Globus pallidus (tissue), 1 donor: ENCODE data around the gene C5orf63.
"Not testable (repeated sequence)": the region's sequence is repeated elsewhere in the genome, so short reads cannot be mapped to it uniquely, and the experiment has no call there.

Source experiments
- DNase-seq: peaks from one replicate; pipeline ENCODE4 v3.0.0-alpha.2; 2015; ENCODE audit warnings: low spot score

C5orf63 gene

GRCh38 chr5:127074466-127074865 lies 1.2 kb upstream of the C5orf63 start:
- no peak for DNase-seq

DNA sequence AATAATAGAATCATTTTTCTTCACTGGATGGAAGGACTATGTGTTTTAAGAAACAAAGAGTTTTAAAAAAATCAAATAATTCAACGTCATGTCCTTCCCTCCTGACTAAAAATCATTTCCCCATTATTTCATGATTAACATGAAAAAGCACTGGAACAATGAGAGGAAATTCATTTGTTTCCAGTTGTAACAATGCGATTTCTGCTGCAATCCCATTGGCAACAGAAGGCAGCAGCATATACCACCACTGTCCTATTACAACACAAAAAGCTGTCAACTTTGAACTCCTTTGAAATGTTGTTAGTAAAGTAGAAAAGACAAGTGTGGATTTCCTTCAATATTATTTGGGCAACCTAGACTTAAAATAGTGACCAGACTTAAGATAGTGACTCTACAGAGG lies 3.1 kb downstream of the C5orf63 start:
- no peak for DNase-seq

- no peak for DNase-seq
Measured at GRCh38 chr5:127068493-127069214, 4.6 kb downstream of the C5orf63 start.

GRCh38 chr5:127066721-127067120 lies 6.6 kb downstream of the C5orf63 start:
- no peak for DNase-seq

DNA sequence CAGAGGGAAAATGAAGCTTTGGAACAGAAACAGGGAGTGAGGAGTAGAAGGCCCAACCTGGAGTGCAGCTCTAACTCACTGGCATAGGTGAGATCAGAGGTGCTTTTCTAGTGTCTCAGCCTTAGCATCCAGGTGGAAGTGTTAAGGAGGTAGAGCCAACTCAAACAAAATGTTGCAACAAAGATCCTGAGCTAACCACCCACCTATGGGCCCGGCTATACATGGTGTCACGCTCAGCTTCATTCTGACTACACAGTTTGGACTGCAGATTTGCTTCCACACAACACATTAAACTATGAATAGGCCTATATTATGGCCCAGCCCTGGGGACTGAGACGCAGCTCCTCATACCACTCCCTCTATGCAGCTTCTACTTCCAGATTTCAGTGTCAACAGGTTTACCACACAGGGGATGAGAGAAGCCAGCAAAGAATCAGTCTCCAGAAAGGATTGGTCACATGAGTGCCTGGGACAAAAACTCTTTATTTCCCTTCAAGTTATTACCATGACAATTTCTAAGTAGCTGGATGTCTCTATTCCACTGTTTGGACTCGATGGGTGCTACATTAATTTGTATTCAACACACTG lies 9.0 kb downstream of the C5orf63 start:
- DNase-seq, result no peak

- no peak for DNase-seq
Measured at GRCh38 chr5:127063257-127063913, 9.9 kb downstream of the C5orf63 start.

- no peak for DNase-seq
Measured at GRCh38 chr5:127061956-127062355, 11.3 kb downstream of the C5orf63 start.

DNA sequence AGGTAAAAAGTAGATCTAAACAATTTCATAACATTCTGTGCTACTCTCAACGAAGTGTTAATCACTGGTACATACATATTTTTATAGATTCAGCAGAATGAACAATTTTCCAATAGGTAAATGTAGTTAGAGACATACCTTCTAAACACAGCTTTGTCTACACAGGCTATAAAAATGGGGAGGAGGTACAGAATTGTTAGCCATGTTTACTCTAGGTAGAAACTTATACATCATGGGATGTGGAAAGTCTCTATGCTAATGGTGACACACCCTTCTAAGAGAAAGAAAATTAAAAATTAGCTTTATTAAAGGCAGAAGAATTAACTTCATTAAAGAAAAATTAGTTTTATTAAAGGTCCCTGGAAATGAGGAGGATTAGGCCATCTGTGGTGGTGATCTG lies 11.8 kb downstream of the C5orf63 start:
- DNase-seq, result no peak

- no peak for DNase-seq
Measured at GRCh38 chr5:127060470-127060985, 12.8 kb downstream of the C5orf63 start.

DNA sequence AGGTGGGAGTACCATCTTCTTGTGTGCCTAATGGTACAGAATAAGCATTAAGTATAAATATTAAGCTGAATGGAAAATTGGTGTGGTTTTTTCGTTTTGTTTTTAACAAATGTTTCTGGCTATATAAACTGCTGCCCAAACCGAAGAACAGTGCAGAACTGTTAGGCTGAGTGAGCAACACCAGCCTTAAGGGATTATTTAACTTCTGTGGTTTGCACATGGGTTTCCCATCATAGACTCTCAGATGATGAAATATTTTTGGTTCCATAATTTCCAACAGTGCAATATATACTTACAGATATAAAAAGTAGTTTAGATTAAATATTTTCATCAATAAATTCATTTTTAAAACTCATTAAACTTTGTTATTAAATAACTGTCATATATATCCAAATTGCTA lies 16.4 kb downstream of the C5orf63 start:
- DNase-seq, result no peak

- no peak for DNase-seq
Measured at GRCh38 chr5:127055880-127056653, 17.2 kb downstream of the C5orf63 start.

- DNase-seq, result not testable (repeated sequence)
Measured at GRCh38 chr5:127053551-127053950, 19.8 kb downstream of the C5orf63 start.

GRCh38 chr5:127053049-127053448 lies 20.3 kb downstream of the C5orf63 start:
- DNase-seq, result no peak

- no peak for DNase-seq
Measured at GRCh38 chr5:127051591-127051990, 21.7 kb downstream of the C5orf63 start.

DNA sequence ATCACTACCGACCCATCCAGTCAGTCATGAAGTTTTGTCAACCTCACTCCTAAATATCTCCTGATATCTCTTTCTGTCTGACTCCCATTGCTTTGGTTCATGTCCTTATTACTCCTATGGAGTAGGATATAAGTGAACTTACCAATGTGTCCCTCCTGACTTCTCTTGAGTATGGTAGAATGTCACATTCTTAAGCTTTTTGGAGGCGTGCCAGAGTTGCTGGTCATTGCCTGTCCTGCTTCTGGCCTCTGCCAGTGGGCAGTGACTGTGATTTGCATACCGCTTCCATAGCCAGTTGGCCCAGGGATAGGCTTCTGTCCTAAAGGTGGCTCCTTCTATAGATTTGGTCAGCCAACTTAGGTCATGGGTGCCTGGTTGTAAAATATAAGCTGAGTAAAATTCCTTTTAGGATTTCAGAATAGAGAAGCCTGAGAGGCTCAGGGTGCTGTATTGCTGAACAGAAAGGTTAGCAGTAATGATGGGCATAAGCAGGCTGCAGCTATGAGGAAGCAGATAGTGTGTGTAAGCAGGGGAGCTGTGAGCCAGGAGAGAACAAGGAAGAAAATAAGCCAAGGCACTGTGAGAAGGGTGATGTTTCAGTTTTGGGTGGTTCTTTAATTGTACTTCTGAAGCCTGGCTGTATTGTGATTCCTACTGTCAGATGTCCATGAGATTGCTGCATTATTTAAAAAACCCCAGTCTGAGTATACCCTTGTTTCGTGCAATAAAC lies 26.8 kb downstream of the C5orf63 start:
- DNase-seq, result no peak

GRCh38 chr5:127042593-127042992 lies 30.7 kb downstream of the C5orf63 start:
- no peak for DNase-seq

GRCh38 chr5:127041571-127041970 lies 31.7 kb downstream of the C5orf63 start:
- no peak for DNase-seq

GRCh38 chr5:127040796-127041520 lies 32.3 kb downstream of the C5orf63 start:
- no peak for DNase-seq

DNA sequence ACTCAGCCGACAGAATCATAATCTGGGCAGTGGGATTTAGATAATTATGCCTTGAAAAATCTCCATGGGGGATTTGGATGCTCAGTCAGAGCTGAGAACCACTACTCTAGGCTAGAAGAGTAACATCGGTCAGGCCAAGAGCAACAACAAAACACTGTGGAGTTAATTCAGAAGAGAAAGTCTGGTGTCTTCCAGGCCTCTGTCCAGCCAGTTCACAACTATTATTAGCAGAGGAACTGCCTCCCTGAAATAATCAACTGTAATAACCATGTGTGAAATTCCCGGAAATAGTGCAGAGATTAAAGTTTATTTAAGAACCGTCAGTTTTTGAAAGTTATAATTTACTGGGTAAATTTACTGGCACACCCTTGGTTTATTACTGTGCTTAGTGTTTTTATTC lies 34.8 kb downstream of the C5orf63 start:
- no peak for DNase-seq

- DNase-seq, result no peak
Measured at GRCh38 chr5:127031863-127032232, 41.5 kb downstream of the C5orf63 start.
